ENCODE results near the gene NRAP.

NRAP gene

DNA sequence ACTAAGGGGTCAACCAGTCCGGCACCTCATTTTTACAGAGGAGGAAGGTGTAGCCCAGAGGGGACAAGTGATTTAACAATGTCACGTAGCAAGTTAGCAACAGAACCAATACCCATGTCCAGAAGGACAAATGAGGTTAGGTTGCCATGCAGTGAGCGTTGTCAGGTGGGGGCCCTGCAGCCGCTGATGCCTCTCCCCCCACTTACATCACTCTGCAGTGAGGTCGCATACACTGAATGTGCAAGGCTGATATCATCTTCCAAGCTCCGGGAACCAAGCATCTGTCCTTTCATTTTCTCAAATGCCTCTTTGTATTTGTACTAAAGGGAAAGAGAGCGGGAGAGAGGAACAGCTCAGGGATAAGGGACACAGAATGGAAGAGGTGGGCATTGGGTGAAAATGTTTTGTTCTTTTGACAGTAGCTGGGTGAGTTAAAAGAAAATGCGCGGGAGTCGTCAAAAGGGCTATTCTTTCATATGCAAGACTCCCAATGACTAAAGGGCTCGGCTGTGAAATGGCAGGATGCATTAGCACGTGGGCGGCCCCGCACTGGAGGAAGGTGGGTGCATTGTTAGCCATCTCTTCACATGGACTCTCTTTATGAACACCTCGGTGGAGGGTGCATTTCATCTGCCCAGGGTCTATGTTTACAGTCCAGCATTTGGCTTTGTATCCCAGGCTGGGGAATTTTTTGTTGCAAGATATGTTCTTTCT, 49.7 kb downstream of the NRAP start:
- no peak for TF ChIP-seq ZNF274 (IDR thresholded peaks at IDR 0.05; ENCODE audit: low read depth, low read length)
- no peak overlapping the region for H3K4me3 ChIP-seq (ENCODE audit: low read length)

DNA sequence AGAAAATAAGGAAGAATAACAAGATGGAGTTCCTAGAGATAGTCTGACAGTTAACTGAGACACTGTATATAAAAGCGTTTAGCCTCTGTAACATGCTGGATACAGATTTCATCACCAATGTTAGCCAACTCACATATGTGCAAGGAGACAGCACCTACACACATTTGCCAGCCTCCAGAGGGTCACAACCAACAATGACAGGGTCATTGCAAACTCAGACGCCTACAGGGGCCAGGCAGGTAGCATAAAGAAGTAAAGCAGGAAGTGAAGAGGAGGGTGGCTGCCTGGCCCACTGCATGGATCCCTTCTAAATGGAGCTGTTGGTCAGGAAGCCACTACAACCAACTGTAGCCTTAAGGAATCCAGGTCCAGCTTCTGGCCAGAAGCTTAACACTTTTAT, 50.4 kb downstream of the NRAP start:
- TF ChIP-seq ZNF274 (IDR thresholded peaks at IDR 0.05; ENCODE audit: low read depth, low read length): no peak
- no peak overlapping the region for H3K4me3 ChIP-seq (ENCODE audit: low read length)

DNA sequence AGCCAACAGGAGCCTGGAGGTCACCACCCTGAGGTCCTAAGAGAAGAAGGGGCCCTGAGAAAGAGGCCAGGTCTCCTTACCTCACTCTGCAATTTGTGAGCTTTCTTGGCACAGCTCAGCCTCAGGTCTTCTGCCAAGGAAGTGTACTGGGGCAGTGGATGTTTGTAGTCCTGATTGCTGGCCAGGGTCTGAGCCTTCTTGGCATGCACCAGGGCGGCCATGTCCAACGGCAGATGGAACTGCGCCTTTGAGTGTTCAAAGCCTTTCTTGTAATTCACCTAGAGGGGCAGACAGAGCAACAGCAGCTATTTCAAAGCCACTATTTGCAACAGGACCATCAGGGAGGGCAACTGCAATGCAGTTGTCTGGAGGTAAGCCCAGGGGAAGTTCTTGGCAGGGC, 51.7 kb downstream of the NRAP start:
- no peak overlapping the region for H3K4me3 ChIP-seq (ENCODE audit: low read length)
- TF ChIP-seq ZNF274 (IDR thresholded peaks at IDR 0.05; ENCODE audit: low read depth, low read length): no peak

DNA sequence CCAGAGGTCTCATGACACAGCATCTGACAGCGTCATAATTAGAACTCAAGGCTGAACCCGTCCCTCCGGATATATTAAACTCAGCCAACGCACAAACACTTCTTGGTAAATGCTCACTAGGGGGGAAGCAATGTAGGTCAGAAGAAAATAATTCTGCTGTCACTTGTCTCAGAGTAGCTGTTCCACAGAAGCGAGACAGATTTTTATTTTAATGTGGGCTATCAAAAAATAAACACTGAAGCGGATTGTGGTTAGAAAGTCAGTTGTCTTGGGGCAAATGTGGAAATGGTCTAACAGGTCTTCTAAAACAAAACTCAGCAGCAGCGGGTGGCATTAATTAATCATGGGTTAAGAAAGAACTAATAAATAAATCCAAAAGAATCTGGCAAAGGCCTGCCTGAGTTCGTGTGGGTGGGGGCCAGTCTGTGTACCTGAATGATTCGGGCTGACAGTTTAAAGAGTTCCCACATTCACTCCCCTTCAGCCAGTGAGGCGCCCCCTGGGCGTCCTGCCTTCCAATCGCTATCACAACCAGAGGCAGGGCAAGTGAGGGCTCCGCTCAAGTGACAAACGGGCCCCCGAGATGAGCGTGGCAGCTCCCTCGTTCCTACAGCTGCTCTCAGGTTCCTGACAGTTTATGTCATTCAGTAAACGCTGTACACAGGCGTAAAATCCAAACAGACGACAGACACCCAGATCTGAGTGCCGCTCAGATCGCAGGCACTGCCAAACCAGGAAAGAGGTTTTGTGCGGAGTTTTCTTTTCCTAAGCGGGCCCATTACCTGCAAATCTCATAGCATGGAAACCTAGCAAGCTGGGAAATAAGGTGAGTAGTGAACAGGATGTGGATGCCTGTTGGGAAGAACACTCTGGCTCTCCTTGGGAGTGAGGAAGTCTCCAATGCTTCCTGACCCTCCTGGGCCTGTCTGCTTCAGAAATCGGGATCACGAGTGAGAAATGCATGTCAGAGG, 52.9 kb downstream of the NRAP start:
- no peak for TF ChIP-seq ZNF274 (IDR thresholded peaks at IDR 0.05; ENCODE audit: low read depth, low read length)
- H3K4me3 ChIP-seq (ENCODE audit: low read length): no peak overlapping the region

DNA sequence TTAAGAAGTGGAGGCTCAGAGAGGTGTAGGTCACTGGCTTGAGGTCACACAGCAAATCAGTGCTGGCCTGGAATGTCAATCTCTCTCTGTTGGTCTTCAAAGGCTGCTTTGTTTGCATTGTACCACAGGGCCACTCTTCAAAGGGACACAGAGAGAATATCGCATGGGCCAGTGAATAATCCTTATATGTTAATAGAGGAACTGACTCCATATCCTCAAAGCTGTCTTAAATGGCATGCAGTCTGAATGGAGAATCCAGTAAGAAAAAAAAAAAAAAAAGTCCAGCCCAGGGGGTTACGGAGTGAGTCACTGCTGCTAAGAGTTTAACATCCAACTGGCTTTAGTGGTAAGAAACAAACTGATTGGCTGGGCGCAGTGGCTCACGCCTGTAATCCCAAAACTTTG, 54.1 kb downstream of the NRAP start:
- TF ChIP-seq ZNF274 (IDR thresholded peaks at IDR 0.05; ENCODE audit: low read depth, low read length): no peak

DNA sequence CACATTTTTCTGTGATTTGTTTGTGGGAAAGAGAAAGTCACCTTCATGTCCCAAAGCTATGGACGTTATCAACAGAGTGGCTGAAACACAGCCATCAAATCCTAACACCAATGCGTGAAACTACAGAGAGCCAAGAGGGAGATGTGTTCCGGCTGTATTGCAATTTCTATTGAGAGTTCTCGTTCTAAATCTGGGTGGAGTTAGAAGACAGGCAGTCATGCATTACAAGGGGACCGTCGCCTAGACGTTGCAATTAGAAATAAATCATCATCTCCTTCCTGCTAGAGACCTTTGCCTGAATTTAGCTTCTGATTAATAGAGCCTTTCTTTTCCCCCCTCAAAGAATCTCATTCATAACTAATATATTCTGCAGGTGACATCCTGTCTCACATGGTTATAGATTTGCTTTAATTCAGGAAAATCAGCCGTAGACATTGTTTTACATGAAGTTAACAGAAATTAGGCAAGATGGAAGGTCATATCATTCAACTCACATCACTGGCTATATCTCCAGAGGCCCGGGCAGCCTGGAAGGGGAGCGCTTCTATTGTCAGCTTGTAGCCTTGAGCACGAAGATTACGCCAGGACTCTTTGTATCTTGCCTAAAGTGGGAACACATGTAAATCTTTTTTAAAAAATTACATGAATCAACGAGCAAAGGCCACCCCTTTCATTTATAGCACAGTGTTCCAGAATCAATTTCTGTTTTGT, 58.4 kb downstream of the NRAP start:
- TF ChIP-seq ZNF274 (IDR thresholded peaks at IDR 0.05; ENCODE audit: low read depth, low read length): no peak
- no peak overlapping the region for H3K4me3 ChIP-seq (ENCODE audit: low read length)

More for the DNA sequence above, 54.1 kb downstream of the NRAP start:
- H3K4me3 ChIP-seq (ENCODE audit: low read length): no peak overlapping the region

DNA sequence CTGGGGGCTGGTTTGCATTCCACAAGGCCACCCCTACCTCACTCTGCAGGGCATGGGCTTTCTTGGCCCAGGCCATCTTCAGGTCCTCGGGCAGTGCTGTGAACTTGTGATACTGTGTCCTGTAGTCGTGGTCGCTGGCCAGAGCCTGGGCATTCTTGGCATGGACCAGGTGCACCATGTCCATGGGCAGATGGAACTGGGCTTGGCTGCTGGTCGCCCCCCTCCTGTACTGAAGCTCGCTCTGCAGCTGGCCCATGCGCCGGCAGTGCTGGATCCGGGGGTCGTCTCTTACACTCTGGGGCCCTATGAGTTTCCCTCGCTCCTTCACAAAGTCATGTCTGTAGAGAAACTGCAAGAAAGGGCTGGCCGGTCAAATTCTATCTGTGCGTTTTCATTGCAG, 59.3 kb downstream of the NRAP start:
- H3K4me3 ChIP-seq (ENCODE audit: low read length): no peak overlapping the region
- no peak for TF ChIP-seq ZNF274 (IDR thresholded peaks at IDR 0.05; ENCODE audit: low read depth, low read length)

DNA sequence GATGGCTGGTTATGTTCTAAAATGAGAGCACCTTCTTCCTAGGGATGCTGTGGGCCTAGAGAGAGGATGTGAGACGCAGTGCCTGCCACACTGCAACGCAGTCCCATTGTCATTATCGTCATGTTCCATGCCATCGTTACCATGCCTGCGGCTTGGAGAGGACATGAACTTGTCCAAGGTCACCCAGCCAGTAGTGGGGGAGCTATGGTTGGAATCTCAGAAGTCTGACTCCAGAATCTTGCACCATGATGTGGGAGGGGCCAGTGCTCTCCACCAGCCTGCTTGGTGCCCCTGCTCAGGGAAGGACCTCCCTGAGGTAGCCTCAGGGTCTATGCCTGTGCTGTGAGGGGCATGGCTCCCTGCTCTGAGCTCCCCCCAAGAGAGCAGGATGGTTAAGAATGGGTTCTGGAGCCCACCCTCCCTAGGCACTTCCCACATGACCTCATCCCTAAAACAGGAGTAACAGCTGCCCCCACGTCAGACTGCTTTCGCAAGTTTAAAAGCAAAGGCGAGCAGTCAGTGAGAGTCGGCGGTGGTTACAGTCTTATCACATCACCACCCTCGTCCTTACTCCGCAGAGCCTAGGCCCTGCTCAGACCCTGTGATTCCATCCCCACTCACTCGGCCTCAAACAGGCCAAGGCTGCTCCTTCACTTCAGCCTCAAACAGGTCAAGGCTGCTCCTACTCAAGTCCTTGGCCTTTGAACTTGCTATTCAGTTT, 60.6 kb downstream of the NRAP start:
- TF ChIP-seq ZNF274 (IDR thresholded peaks at IDR 0.05; ENCODE audit: low read depth, low read length): no peak
- H3K4me3 ChIP-seq (ENCODE audit: low read length): no peak overlapping the region

DNA sequence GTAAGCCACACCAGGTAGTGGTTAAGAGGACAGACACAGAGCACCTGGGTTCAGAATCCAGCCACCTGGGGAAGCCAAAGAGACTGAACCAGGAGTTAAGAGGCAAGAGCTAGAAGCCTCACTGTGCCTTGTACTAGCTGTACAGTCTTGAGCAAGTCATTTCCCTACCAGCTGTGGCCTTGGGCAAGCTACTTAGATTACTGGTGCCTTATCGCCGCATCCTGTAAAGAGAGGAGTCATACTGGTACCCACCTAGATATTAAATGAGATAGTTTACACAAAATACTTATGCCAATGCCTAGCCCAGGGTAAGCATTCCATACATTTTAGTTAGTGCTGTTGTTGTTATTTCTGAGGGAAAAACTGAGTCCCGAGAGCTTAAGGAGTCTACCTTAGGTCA, 63.3 kb downstream of the NRAP start:
- no peak overlapping the region for H3K4me3 ChIP-seq (ENCODE audit: low read length)
- no peak for TF ChIP-seq ZNF274 (IDR thresholded peaks at IDR 0.05; ENCODE audit: low read depth, low read length)

DNA sequence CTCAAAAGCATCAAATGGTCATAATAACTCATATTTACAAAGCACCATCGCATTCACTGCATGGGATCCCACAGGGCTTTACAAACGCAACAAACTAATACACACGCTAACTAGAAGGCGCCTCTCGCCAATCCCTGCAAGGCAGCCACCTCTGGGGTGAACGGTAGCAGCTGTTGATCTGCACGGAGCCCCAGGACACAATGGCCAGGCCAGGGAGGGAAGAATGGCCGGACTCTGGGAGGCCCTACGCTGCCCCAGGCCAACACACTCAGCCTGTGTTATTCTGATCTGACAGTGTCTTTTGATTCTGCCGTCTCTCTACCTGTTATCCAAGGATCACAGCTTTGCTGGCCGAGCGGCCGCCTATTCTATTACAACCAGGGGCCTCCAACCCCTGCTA, 69.2 kb downstream of the NRAP start:
- H3K4me3 ChIP-seq (ENCODE audit: low read length): no peak overlapping the region
- TF ChIP-seq ZNF274 (IDR thresholded peaks at IDR 0.05; ENCODE audit: low read depth, low read length): no peak

DNA sequence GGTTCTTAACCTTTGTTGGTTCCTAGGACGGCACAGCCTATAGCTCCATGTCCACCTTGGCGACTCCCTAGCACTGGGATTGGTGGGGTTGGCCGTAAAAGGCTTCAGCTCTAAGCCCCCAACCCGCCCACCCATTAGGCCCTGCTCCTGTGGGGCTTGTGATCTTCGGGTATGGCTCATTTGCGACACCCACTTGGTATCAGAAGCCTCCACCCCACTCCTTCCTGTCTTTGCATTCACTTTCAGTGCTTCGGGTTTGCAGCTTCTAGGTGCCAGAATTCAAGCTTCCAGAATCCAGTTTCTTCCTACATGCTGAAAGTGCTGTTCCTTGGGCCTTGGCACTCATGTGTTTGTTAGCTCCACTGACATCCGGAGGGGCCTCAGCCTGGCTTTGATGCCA, 71.5 kb downstream of the NRAP start:
- no peak for TF ChIP-seq ZNF274 (IDR thresholded peaks at IDR 0.05; ENCODE audit: low read depth, low read length)
- H3K4me3 ChIP-seq (ENCODE audit: low read length): no peak overlapping the region

DNA sequence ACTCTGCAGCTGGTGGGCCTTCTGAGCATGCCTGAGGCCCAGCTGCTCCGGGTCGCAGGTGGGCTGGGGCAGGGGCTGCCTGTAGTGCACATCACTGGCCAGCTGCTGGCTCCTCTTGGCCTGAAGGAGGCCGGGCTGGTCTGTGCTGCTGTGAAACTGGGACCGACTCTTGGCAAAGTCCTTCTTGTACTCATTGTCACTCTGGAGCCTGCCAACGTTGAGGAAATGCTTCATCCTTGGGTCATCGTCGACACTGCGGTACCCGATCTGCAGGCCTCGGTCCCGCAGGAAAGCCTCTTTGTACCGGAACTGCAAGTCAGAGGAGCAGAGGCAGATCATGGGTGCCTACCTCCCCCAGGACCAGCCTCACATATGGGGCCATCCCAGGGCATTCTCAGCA, 73.3 kb downstream of the NRAP start:
- no peak overlapping the region for H3K4me3 ChIP-seq (ENCODE audit: low read length)
- no peak for TF ChIP-seq ZNF274 (IDR thresholded peaks at IDR 0.05; ENCODE audit: low read depth, low read length)

DNA sequence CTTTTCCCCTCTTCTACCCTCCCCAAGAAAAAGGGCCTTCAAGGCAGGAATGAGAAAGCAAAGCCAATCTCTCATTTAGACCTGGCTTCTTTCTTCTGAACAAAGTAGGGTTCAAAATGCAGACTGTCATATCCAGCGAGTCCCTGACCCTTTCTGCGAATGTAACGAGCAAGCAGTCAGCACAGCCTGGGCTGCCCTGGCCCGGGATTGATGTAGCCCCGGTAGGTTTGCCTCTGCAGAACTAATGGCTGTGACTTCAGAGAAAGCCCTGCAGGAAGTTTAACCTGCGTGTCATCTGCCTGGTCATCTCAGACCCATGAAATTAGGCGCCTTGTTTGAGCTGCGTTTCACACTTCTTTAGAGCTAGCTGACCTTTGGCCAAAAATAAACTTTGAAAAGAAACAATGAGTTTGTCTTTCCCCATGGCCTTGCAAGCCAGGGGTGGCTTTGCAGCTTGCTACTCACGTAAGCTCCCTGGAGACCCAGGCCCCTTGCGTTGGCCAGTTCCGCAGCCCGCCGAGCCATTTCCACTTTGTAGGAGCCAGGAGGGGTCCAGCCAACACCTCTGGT, 74.6 kb downstream of the NRAP start:
- H3K4me3 ChIP-seq (ENCODE audit: low read length): no peak overlapping the region
- no peak for TF ChIP-seq ZNF274 (IDR thresholded peaks at IDR 0.05; ENCODE audit: low read depth, low read length)

DNA sequence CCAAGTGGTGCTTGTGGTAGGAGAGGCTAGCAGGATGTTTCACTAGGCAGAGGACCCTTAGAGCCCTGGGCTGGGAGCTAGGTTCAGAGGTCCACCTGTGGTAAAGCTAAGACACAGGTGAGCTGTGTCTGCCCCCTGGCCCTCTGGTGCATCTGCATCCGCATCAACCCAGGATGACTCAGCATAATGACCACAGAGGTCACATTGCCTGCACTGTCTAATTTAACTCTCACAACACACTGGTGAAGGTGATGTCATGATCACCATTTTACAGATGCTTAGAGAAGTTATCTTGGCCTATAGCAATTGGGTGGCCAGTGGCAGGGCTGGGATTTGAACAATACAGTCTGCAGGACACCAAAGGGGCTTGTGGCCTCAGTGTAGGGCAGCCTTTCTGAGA, 77.9 kb downstream of the NRAP start:
- no peak overlapping the region for H3K4me3 ChIP-seq (ENCODE audit: low read length)
- TF ChIP-seq ZNF274 (IDR thresholded peaks at IDR 0.05; ENCODE audit: low read depth, low read length): no peak

Measured in GM08714 (cell line).